Measurements from ENCODE around the gene SPPL3.

DNA sequence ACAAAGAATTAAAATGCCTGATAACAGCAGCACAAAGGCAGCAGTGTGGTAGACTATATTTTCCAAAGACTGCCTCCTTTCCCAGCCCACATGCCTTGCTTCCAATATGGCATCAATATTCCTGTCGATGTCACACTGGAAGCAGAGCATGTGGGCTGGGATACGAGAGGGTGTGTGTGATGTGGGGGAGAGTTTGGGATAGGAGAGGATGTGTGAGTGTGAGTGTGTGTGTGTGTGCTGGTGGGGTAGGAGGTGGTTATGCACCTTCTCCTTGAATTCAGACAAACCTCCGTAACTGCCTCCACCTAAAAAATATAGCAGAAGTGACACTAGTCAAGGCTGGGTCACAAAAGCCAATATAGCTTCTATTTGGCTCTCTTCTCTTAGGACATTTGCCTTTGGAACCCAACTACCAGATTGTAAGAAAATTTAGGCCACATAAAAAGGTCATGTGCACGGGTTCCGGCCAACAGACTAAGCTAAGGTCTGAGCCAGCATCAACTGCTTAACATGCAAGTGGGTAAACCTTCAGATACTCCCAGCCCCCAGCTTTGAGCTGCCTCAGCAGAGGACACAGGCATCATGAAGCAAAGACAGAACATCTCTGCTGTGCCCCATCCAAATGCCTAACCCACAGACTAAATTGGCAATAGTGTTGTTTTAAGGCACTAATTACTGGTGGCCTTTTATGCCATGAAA is 29.5 kb downstream of the SPPL3 start:
- TF ChIP-seq, protein P1, sequence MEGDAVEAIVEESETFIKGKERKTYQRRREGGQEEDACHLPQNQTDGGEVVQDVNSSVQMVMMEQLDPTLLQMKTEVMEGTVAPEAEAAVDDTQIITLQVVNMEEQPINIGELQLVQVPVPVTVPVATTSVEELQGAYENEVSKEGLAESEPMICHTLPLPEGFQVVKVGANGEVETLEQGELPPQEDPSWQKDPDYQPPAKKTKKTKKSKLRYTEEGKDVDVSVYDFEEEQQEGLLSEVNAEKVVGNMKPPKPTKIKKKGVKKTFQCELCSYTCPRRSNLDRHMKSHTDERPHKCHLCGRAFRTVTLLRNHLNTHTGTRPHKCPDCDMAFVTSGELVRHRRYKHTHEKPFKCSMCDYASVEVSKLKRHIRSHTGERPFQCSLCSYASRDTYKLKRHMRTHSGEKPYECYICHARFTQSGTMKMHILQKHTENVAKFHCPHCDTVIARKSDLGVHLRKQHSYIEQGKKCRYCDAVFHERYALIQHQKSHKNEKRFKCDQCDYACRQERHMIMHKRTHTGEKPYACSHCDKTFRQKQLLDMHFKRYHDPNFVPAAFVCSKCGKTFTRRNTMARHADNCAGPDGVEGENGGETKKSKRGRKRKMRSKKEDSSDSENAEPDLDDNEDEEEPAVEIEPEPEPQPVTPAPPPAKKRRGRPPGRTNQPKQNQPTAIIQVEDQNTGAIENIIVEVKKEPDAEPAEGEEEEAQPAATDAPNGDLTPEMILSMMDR (IDR thresholded peaks at IDR 0.05; ENCODE audit: insufficient read depth, low read length, poor library complexity, severe bottlenecking): no peak
- no peak for TF ChIP-seq EZH2phosphoT487 (conservative IDR thresholded peaks at IDR 0.05; ENCODE audit: low read length)
